Measurements from ENCODE around the gene AFF1.

GRCh38 chr4:87109945-87110344 is 175.1 kb downstream of the AFF1 start:
- TF ChIP-seq, protein P1, sequence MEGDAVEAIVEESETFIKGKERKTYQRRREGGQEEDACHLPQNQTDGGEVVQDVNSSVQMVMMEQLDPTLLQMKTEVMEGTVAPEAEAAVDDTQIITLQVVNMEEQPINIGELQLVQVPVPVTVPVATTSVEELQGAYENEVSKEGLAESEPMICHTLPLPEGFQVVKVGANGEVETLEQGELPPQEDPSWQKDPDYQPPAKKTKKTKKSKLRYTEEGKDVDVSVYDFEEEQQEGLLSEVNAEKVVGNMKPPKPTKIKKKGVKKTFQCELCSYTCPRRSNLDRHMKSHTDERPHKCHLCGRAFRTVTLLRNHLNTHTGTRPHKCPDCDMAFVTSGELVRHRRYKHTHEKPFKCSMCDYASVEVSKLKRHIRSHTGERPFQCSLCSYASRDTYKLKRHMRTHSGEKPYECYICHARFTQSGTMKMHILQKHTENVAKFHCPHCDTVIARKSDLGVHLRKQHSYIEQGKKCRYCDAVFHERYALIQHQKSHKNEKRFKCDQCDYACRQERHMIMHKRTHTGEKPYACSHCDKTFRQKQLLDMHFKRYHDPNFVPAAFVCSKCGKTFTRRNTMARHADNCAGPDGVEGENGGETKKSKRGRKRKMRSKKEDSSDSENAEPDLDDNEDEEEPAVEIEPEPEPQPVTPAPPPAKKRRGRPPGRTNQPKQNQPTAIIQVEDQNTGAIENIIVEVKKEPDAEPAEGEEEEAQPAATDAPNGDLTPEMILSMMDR (IDR thresholded peaks at IDR 0.05) = no peak
- no peak for TF ChIP-seq POLR2A (IDR thresholded peaks at IDR 0.05)
